ENCODE results near the gene TYRO3.

Gene TYRO3

DNA sequence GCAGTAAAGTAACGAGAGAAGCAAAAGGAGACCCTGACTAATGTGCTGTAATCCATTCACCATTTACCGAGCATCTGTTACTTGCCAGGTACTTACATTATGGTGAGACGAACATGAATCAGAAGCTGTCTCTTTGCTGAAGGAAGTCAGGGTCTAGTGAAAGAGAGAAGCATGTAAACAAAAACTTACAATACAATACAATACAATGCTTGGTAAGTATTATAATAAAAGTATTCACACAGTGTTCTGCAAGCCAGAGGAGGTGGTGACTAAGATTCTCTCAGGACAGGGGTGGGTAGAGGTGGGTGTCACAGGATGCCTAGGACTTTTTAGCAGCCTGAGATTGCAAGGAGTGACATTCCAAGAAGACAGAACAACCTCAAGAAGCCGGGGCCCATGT is 51.0 kb downstream of the TYRO3 start:
- no peak for DNase-seq

DNA sequence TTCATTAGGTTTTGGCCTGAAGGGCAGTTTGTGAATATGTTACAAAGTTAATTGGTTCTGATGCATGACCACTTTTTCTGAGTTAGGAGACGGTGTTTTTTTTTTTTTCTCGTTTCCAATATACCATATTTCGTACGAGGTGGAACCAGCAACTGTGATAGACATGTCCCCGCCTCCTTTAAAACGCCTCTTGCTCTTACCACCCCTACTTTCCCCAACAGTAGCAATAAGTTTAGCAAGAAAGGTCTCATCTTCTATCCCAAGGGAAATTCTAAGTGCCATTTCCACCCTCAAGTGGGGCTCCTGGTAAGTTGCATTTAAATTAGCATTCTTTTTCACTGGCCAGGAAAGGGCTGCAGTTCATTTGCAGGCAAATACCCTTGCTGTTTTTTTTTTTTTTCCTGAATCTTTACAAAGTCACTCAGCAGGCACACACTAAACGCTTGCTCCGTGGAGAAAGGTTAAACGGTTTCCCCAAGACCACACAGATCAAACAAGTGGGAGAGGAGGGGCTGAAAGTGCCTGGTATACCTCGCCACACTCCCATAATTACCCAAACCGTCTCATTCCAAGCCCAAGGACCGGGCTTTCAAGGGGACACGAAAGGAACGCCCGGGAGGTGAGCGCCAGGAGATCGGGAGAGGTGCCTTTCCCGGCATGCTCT is 61.7 kb downstream of the TYRO3 start:
- no peak for DNase-seq

GRCh38 chr15:41621200-41622193 is 62.5 kb downstream of the TYRO3 start:
- DNase-seq: peak; percentile 63

GRCh38 chr15:41622901-41623300 is 63.9 kb downstream of the TYRO3 start:
- DNase-seq: no peak

DNA sequence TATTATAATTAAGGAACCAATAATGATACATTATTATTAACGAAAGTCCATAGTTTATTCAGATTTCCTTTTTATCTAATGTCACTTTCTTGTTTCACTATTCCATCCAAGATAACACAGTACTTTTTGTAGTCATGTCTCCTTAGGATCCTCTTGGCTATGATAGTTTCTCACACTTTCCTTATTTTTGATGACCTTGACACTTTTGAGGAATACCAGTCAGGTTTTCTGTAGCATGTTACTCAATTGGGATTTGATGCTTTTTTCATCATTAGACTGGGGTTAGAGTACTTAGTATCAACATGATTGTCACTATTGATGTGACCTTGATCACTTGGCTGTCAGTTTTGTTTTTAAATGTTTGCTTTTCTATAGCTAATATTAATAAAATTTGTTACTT is 68.2 kb downstream of the TYRO3 start:
- DNase-seq: no peak

DNA sequence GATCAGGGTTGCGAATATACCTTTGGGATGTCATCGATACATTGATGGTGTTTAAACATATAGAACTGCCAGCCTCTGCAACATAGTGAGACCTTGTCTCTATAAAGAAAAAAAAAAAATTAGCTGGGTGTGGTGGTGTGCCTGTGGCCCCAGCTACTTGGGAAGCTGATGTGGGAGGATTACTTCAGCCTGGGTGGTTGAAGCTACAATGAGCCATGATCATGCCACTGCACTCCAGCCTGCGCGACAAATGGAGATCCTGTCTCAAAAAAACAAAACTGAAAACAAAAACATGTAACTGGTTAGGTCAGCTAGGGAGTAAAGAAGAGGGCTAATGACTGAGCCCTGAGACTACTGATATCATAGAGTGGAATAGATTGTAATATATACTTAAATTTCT is 70.5 kb downstream of the TYRO3 start:
- DNase-seq: no peak

DNA sequence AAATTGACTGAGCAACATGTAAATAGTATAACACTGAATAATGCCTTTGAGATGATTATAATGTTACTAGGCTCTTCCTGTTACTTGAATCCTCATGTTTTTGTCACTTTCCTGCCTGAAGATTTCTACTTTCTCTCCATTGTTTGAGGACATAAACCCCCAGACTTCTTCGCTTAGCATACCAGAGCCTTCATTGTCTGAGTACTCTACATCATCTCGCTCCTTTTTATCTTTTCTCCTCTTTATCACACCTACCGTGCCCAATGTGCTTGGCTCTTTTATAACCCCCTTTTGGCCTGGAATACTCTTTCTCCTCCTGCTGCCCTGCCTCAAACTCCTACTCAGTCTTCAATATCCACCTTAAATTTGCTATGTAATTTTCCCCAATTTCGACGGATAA is 70.9 kb downstream of the TYRO3 start:
- DNase-seq: no peak

DNA sequence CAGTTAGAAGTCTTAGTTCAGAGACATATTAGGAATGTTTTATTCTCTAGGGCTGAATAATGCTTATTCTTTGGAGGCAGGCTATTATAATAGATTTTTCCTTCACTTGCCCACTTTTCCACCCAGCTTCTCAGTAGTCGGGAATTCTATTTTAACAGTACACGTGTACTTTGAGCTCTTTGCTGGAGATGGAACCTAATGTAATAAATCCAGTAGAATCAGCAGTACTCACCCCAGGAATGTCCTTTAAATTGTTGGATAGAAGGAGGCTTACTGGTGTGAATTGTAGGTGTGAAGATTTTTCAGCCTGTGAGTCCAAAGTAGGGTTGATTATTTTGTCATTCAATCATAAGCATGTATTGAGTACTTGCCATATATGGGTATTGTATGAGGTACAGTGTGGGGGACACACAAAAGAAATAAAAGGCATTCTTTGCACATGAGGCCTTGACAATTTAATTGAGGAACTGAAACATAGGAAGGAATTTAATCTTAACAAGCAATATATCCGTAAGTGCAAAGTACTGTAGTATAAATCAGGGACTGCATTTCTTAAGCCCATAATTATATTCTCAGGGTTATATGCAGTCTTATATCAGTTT is 71.7 kb downstream of the TYRO3 start:
- DNase-seq: no peak

- DNase-seq: no peak
Measured at GRCh38 chr15:41631880-41632470, 73.0 kb downstream of the TYRO3 start.
